Activated naive CD8-positive, alpha-beta T cell treated with anti-CD3 and anti-CD28 coated beads, Interleukin-2, amount 10 ng/mL, durations not matched to agents 7 days and 5 days (primary cell): ENCODE data around the gene PIP4K2B. TPM values are rescaled to one million over a fixed set of nuclear protein-coding genes. Genes with fewer than 3 reads are reported as not detected.
A peak's percentile ranks its signal among the peaks of the same experiment; 100 is the strongest.
"Not testable (repeated sequence)": the region's sequence is repeated elsewhere in the genome, so short reads cannot be mapped to it uniquely, and the experiment has no call there.

Experiments used
- ATAC-seq: fragments of 150-1000 bp; cut with Tn5 transposase; one replicate; pipeline ENCODE4 v1.10.0; 2021; ENCODE audit warnings: low read depth, moderate library complexity
- POLR2A ChIA-PET: fragments of 350-600 bp; sonication (Branson Sonifier 250); formaldehyde crosslinking; loops from one replicate; lab custom pipeline; 2021; ENCODE audit warnings: antibody characterized with exemption; lab: Charles Lee
- DNase-seq: peaks from one replicate; pipeline ENCODE4 v3.0.0; 2021
- H3K27ac Mint-ChIP-seq: one replicate; pipeline ENCODE4 v1.8.0; 2022; ENCODE audit warnings: mild to moderate bottlenecking, mixed read lengths
- H3K27me3 Mint-ChIP-seq: one replicate; pipeline ENCODE4 v1.8.0; 2022; ENCODE audit warnings: mild to moderate bottlenecking, moderate library complexity, mixed read lengths
- H3K36me3 Mint-ChIP-seq: one replicate; pipeline ENCODE4 v1.8.0; 2021; ENCODE audit warnings: mild to moderate bottlenecking, mixed read lengths
- H3K4me1 Mint-ChIP-seq: one replicate; pipeline ENCODE4 v1.8.0; 2021; ENCODE audit warnings: mixed read lengths
- H3K4me3 Mint-ChIP-seq: one replicate; pipeline ENCODE4 v1.8.0; 2022; ENCODE audit warnings: mild to moderate bottlenecking, moderate library complexity, mixed read lengths
- H3K9me3 Mint-ChIP-seq: one replicate; pipeline ENCODE4 v1.8.0; 2021; ENCODE audit warnings: mixed read lengths
- total RNA-seq, 2 experiments: library from RNA; stranded (reverse); gene quantifications; one replicate each; pipeline ENCODE4 v1.2.3, GENCODE V29; 2021

The PIP4K2B gene
- total RNA-seq, 2 experiments from 2014 or later = 55.1 to 58.0 TPM

DNA sequence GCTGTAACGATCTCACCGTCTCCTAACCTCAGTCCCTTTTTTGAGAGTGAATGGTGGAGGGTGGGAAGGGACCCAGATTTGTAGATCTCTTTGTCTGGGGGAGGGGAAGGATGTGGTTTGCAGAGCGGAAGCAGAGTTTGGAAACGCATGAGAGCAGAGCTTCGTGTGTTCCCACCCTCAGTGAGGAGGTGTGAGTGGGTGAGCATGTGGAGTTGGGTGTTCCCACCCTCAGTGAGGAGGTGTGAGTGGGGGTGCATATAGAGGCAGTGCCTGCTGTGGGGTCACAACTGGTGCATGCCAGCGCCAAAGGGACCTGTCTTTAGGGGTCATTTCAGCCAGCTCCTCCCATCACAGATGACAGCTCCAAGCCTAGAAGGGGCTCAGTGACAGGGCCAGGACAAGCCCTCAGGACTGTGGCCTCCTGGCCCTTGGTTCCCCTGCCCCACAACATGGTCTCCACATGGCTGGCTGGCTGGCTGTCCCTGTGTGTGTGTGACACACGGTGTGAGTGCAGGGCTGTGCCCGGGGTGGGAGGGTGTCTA lies 71.0 kb downstream of the PIP4K2B start:
- DNase-seq (peak; percentile 68), ATAC-seq (peak; percentile 36)
- peaks cover 48% of the 10 kb centered on the region for H3K4me1 Mint-ChIP-seq
- POLR2A ChIA-PET = interaction anchor here (0.6 to 3.3 kb wide), 16 partner anchors 11 to 197 kb away, joined by 3 to 111 read pairs (median 5); partner anchors contain the start of genes CWC25, EPOP, LASP1 and LASP1NB
- peak overlapping the region; percentile 84 for H3K27ac Mint-ChIP-seq
- no peaks in the 10 kb centered on the region for H3K9me3 Mint-ChIP-seq
- no peaks in the 10 kb centered on the region for H3K27me3 Mint-ChIP-seq
- peaks cover 10% of the 10 kb centered on the region for H3K36me3 Mint-ChIP-seq
- peak overlapping the region; percentile 73 for H3K4me3 Mint-ChIP-seq

GRCh38 chr17:38727736-38728135 lies 71.6 kb downstream of the PIP4K2B start:
- DNase-seq = peak; percentile 53
- Mint-ChIP-seq H3K27me3 (no peaks in the 10 kb centered on the region), H3K4me3 (peak overlapping the region; percentile 73), H3K4me1 (peaks cover 45% of the 10 kb centered on the region), H3K27ac (peak overlapping the region; percentile 84), H3K9me3 (no peaks in the 10 kb centered on the region), H3K36me3 (peaks cover 13% of the 10 kb centered on the region)
- ATAC-seq = peak; percentile 18
- POLR2A ChIA-PET = interaction anchor here (0.6 to 3.3 kb wide), 13 partner anchors 10 to 198 kb away, joined by 3 to 111 read pairs (median 6); partner anchors contain the start of genes CWC25, EPOP, LASP1 and LASP1NB

DNA sequence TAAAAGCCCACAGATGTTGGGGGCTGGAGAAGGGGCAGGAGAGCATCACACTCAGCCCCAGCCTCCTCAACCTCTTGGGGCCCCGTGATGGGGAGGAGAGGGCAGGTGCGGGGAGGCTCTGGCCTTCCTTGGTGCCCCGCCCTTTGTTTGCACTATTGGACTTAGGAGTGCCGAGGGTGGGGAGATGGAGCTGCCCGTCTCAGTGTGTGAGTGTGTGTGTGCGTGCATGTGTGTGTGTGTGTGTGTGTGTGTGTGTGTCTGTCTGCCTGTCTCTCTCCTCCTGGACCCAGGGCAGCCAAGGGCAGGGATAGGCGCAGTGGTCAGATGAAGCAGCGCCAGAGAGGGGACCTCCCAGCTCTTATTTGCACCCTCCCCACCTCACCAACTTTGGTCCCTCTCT lies 73.2 kb downstream of the PIP4K2B start:
- not testable (repeated sequence) for DNase-seq, H3K4me3 Mint-ChIP-seq, ATAC-seq, H3K27me3 Mint-ChIP-seq, H3K9me3 Mint-ChIP-seq
- peaks cover 13% of the 10 kb centered on the region for H3K36me3 Mint-ChIP-seq
- POLR2A ChIA-PET = interaction anchor here (1.1 kb wide), 1 partner anchor 20 kb away, joined by 3 read pairs; no protein-coding TSS in a partner anchor
- H3K27ac Mint-ChIP-seq = peak overlapping the region; percentile 78
- H3K4me1 Mint-ChIP-seq = peaks cover 36% of the 10 kb centered on the region

- Mint-ChIP-seq H3K27me3 (no peaks in the 10 kb centered on the region), H3K9me3 (no peaks in the 10 kb centered on the region), H3K4me1 (peaks cover 33% of the 10 kb centered on the region), H3K36me3 (peaks cover 14% of the 10 kb centered on the region), H3K27ac (no peak overlapping the region), H3K4me3 (no peak overlapping the region)
- DNase-seq (no peak), ATAC-seq (no peak)
- POLR2A ChIA-PET = interaction anchor here (0.9 to 1.1 kb wide), 2 partner anchors 19 to 21 kb away, joined by 3 read pairs; no protein-coding TSS in a partner anchor
Measured at GRCh38 chr17:38725066-38725465, 74.3 kb downstream of the PIP4K2B start.

DNA sequence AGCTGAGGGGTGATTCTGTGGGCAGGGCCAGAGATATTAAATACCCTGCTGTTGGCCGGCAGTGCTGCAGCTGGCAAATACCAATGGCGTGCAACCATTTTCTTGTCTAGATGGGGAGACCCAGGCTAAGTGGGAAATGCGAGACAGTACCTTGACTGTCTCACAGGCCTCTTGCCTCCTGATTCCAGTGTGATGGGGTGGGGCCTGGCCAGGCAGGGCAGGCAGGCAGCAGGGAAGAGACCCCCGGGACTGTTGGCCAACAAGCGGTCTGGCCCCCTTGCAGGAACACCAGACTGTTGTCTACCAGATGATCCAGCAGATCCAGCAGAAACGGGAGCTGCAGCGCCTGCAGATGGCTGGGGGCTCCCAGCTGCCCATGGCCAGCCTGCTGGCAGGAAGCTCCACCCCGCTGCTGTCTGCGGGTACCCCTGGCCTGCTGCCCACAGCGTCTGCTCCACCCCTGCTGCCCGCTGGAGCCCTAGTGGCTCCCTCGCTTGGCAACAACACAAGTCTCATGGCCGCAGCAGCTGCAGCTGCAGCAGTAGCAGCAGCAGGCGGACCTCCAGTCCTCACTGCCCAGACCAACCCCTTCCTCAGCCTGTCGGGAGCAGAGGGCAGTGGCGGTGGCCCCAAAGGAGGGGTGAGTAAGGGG lies 74.9 kb downstream of the PIP4K2B start:
- Mint-ChIP-seq H3K4me3 (no peak overlapping the region), H3K4me1 (peaks cover 31% of the 10 kb centered on the region)
- no peak for ATAC-seq

DNA sequence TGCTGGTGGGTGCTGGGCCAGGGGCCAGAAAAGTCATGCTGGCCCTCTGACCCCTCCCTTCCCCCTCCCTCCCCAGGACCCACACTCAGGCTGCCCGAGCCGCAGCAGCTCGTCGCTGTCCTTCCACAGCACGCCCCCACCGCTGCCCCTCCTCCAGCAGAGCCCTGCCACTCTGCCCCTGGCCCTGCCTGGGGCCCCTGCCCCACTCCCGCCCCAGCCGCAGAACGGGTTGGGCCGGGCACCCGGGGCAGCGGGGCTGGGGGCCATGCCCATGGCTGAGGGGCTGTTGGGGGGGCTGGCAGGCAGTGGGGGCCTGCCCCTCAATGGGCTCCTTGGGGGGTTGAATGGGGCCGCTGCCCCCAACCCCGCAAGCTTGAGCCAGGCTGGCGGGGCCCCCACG lies 77.6 kb downstream of the PIP4K2B start:
- no peak for ATAC-seq
- no peak for DNase-seq
- no peak overlapping the region for H3K4me3 Mint-ChIP-seq
- H3K36me3 Mint-ChIP-seq = peaks cover 14% of the 10 kb centered on the region
- H3K27me3 Mint-ChIP-seq = no peaks in the 10 kb centered on the region
- H3K9me3 Mint-ChIP-seq = no peaks in the 10 kb centered on the region
- H3K27ac Mint-ChIP-seq = no peak overlapping the region
- peaks cover 7% of the 10 kb centered on the region for H3K4me1 Mint-ChIP-seq
- POLR2A ChIA-PET = interaction anchor here (1.1 to 1.2 kb wide), 2 partner anchors 14 to 15 kb away, joined by 3 read pairs; no protein-coding TSS in a partner anchor

More for the DNA sequence above, 74.9 kb downstream of the PIP4K2B start:
- H3K27me3 Mint-ChIP-seq = no peaks in the 10 kb centered on the region
- POLR2A ChIA-PET = interaction anchor here (0.8 kb wide), 1 partner anchor 18 kb away, joined by 4 read pairs; no protein-coding TSS in a partner anchor
- no peak overlapping the region for H3K27ac Mint-ChIP-seq
- H3K9me3 Mint-ChIP-seq = no peaks in the 10 kb centered on the region
- no peak for DNase-seq
- peaks cover 14% of the 10 kb centered on the region for H3K36me3 Mint-ChIP-seq

DNA sequence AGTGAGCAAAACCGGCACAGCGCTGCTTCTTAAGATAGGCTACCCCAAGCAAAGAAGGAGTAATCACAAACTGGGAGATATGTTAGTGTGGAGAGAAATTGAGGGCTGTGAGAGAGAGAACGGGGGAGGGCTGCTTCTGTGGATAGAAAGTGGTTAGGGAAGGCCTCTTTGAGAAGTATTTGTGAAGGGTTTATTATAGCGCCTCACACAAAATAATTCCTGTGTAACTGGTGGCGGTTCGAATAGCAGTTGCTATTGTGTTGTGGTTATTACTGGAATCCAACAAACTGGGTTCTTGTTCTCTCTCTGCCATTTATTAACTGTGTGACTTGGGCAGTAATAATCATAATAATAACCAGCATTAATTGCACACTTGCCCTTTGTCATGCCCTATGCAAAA lies 78.4 kb downstream of the PIP4K2B start:
- H3K4me1 Mint-ChIP-seq = peaks cover 4% of the 10 kb centered on the region
- H3K27ac Mint-ChIP-seq = no peak overlapping the region
- peaks cover 13% of the 10 kb centered on the region for H3K36me3 Mint-ChIP-seq

GRCh38 chr17:38719943-38720641 lies 79.3 kb downstream of the PIP4K2B start:
- H3K4me3 Mint-ChIP-seq = no peak overlapping the region
- peaks cover 10% of the 10 kb centered on the region for H3K4me1 Mint-ChIP-seq
- POLR2A ChIA-PET = interaction anchor here (3.6 kb wide), 1 partner anchor 13 kb away, joined by 26 read pairs; no protein-coding TSS in a partner anchor
- H3K9me3 Mint-ChIP-seq = no peaks in the 10 kb centered on the region
- H3K27me3 Mint-ChIP-seq = no peaks in the 10 kb centered on the region
- peak overlapping the region; percentile 51 for H3K27ac Mint-ChIP-seq
- no peak for DNase-seq
- H3K36me3 Mint-ChIP-seq = peaks cover 17% of the 10 kb centered on the region
- no peak for ATAC-seq

More for the DNA sequence above, 78.4 kb downstream of the PIP4K2B start:
- Mint-ChIP-seq H3K4me3 (no peak overlapping the region), H3K9me3 (no peaks in the 10 kb centered on the region), H3K27me3 (no peaks in the 10 kb centered on the region)
- POLR2A ChIA-PET = interaction anchor here (3.6 kb wide), 1 partner anchor 14 kb away, joined by 26 read pairs; no protein-coding TSS in a partner anchor
- ATAC-seq (no peak), DNase-seq (no peak)

DNA sequence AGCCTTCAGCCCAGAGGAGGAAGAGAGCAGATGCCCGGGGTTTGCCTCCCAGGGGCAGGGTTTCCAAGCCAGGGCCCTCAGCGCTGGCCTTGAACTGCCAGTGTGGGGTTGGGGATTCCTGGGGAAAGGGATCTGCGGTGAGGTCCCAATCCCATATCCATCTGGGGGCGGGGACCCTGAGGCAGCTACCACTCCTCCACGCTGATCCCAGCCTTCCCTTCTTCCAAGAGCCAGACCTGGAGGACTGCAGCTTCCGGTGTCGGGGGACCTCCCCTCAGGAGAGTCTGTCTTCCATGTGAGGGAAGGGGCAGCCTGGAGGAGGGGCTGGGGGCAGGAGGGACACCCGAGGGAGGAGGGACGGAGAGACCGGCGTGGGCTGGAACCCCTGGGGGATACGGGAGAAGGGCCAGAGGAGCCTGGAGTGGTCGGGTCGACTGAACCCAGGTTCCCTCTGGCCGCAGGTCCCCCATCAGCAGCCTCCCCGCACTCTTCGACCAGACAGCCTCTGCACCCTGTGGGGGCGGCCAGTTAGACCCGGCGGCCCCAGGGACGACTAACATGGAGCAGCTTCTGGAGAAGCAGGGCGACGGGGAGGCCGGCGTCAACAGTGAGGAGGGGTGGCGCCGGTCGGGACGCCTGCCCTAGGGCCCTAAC lies 79.9 kb downstream of the PIP4K2B start:
- peaks cover 13% of the 10 kb centered on the region for H3K4me1 Mint-ChIP-seq
- H3K27ac Mint-ChIP-seq = no peak overlapping the region
- POLR2A ChIA-PET = interaction anchor here (0.6 to 4.2 kb wide), 4 partner anchors 9 to 631 kb away, joined by 3 to 35 read pairs (median 15); no protein-coding TSS in a partner anchor
- H3K4me3 Mint-ChIP-seq = no peak overlapping the region
- no peaks in the 10 kb centered on the region for H3K27me3 Mint-ChIP-seq
- H3K9me3 Mint-ChIP-seq = no peaks in the 10 kb centered on the region
- ATAC-seq (no peak), DNase-seq (no peak)
- peaks cover 20% of the 10 kb centered on the region for H3K36me3 Mint-ChIP-seq

DNA sequence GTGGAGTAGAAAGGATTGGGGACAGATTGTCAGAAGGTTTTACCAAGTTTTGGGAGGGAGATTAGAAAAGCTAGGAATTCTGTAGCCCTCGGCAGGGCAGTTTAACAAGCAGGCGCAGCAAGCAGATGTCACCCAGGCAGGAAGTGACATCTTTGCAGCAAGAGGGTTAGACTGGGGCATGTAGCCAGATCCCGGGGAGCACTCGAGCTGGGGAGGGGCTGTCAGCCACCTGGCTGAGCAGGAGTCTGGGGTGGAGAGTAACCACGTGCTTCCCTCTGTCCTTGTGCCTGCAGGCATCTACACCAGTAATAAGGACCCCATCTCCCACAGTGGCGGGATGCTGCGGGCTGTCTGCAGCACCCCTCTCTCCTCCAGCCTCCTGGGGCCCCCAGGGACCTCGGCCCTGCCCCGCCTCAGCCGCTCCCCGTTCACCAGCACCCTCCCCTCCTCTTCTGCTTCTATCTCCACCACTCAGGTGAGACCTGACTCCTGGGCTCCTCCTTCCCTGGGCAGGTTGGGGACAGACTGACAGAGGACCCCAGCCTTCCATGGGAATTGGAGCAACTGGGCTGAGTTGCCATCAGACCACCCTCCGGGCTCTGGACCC lies 82.1 kb downstream of the PIP4K2B start:
- Mint-ChIP-seq H3K4me1 (peaks cover 14% of the 10 kb centered on the region), H3K27ac (no peak overlapping the region), H3K36me3 (peaks cover 19% of the 10 kb centered on the region), H3K4me3 (no peak overlapping the region), H3K9me3 (no peaks in the 10 kb centered on the region), H3K27me3 (no peaks in the 10 kb centered on the region)
- ATAC-seq = no peak
- POLR2A ChIA-PET = interaction anchor here (0.8 to 4.2 kb wide), 5 partner anchors 10 to 20 kb away, joined by 3 to 35 read pairs (median 15); partner anchors contain the start of gene MLLT6
- DNase-seq = no peak

GRCh38 chr17:38716368-38717005 lies 82.9 kb downstream of the PIP4K2B start:
- Mint-ChIP-seq H3K27ac (peak overlapping the region; percentile 61), H3K27me3 (no peaks in the 10 kb centered on the region), H3K9me3 (no peaks in the 10 kb centered on the region), H3K36me3 (peaks cover 19% of the 10 kb centered on the region), H3K4me1 (peaks cover 18% of the 10 kb centered on the region), H3K4me3 (no peak overlapping the region)
- DNase-seq (no peak), ATAC-seq (no peak)
- POLR2A ChIA-PET = interaction anchor here (0.8 to 4.2 kb wide), 3 partner anchors 10 to 12 kb away, joined by 3 to 35 read pairs (median 15); partner anchors contain the start of gene MLLT6
